ENCODE data around the gene MICAL3. TPM values are rescaled to one million over a fixed set of nuclear protein-coding genes. Genes with fewer than 3 reads are reported as not detected.

MICAL3 gene
- total RNA-seq, 4 donors from 2014 or later, result 15.8 to 45.4 (median 31.6) TPM

- TF ChIP-seq CTCF (IDR thresholded peaks at IDR 0.05; ENCODE audit: low read depth), result no peak
Measured at GRCh38 chr22:17990147-17990546, 34.2 kb downstream of the MICAL3 start.

GRCh38 chr22:17988800-17989513 lies 35.4 kb downstream of the MICAL3 start:
- no peak for TF ChIP-seq CTCF (IDR thresholded peaks at IDR 0.05; ENCODE audit: low read depth)

GRCh38 chr22:17985606-17986005 lies 38.8 kb downstream of the MICAL3 start:
- no peak for TF ChIP-seq CTCF (IDR thresholded peaks at IDR 0.05; ENCODE audit: low read depth)

GRCh38 chr22:17984114-17984513 lies 40.2 kb downstream of the MICAL3 start:
- no peak for TF ChIP-seq CTCF (IDR thresholded peaks at IDR 0.05; ENCODE audit: low read depth)

- TF ChIP-seq CTCF (IDR thresholded peaks at IDR 0.05; ENCODE audit: low read depth), result no peak
Measured at GRCh38 chr22:17982572-17983141, 41.7 kb downstream of the MICAL3 start.

- TF ChIP-seq CTCF (IDR thresholded peaks at IDR 0.05; ENCODE audit: low read depth), result no peak
Measured at GRCh38 chr22:17981497-17981896, 42.9 kb downstream of the MICAL3 start.

GRCh38 chr22:17980638-17981051 lies 43.7 kb downstream of the MICAL3 start:
- TF ChIP-seq CTCF (IDR thresholded peaks at IDR 0.05; ENCODE audit: low read depth), result no peak

Data from subcutaneous adipose tissue (tissue), 4 donors.